ENCODE results near the gene PIP4K2B.

- TF ChIP-seq YY1 (IDR thresholded peaks at IDR 0.05; ENCODE audit: insufficient read depth, insufficient read length) (no peak), SUZ12 (IDR thresholded peaks at IDR 0.05; ENCODE audit: extremely low read depth, insufficient read depth, insufficient read length) (no peak)
Observed at GRCh38 chr17:38738686-38739085, 60.7 kb downstream of the PIP4K2B start.
